GM18858 (cell line): Measurements from ENCODE around the gene SLC16A7.
A peak's percentile ranks its signal among the peaks of the same experiment; 100 is the strongest.

Experiments used
- ATAC-seq: cut with Tn5 transposase; IDR thresholded peaks from one replicate; pipeline ENCODE4 v1.9.1; 2021; ENCODE audit not compliant: unreplicated experiment

The SLC16A7 gene

GRCh38 chr12:59620326-59620725, 24.5 kb downstream of the SLC16A7 start:
- no peak for ATAC-seq

- no peak for ATAC-seq
Observed at GRCh38 chr12:59624732-59625460, 29.1 kb downstream of the SLC16A7 start.

GRCh38 chr12:59626382-59626781, 30.6 kb downstream of the SLC16A7 start:
- no peak for ATAC-seq

- ATAC-seq = peak; percentile 55
Observed at GRCh38 chr12:59627582-59627981, 31.8 kb downstream of the SLC16A7 start.

GRCh38 chr12:59629890-59630289, 34.1 kb downstream of the SLC16A7 start:
- ATAC-seq = no peak

- no peak for ATAC-seq
Observed at GRCh38 chr12:59632408-59632807, 36.6 kb downstream of the SLC16A7 start.

GRCh38 chr12:59634254-59634653, 38.4 kb downstream of the SLC16A7 start:
- no peak for ATAC-seq

GRCh38 chr12:59636945-59637691, 41.3 kb downstream of the SLC16A7 start:
- ATAC-seq = peak; percentile 57

GRCh38 chr12:59637692-59638070, 41.9 kb downstream of the SLC16A7 start:
- ATAC-seq = no peak

- ATAC-seq = no peak
Observed at GRCh38 chr12:59643550-59643949, 47.7 kb downstream of the SLC16A7 start.

- ATAC-seq = no peak
Observed at GRCh38 chr12:59645242-59645641, 49.4 kb downstream of the SLC16A7 start.

GRCh38 chr12:59646636-59647035, 50.8 kb downstream of the SLC16A7 start:
- no peak for ATAC-seq

GRCh38 chr12:59649203-59649602, 53.4 kb downstream of the SLC16A7 start:
- no peak for ATAC-seq

- no peak for ATAC-seq
Observed at GRCh38 chr12:59650588-59651228, 54.9 kb downstream of the SLC16A7 start.

GRCh38 chr12:59651229-59651920, 55.5 kb downstream of the SLC16A7 start:
- ATAC-seq = no peak

- ATAC-seq = no peak
Observed at GRCh38 chr12:59652130-59652529, 56.3 kb downstream of the SLC16A7 start.

GRCh38 chr12:59654061-59654460, 58.2 kb downstream of the SLC16A7 start:
- no peak for ATAC-seq

GRCh38 chr12:59657266-59657665, 61.4 kb downstream of the SLC16A7 start:
- no peak for ATAC-seq

GRCh38 chr12:59657711-59658110, 61.9 kb downstream of the SLC16A7 start:
- ATAC-seq = no peak

- no peak for ATAC-seq
Observed at GRCh38 chr12:59660148-59660547, 64.3 kb downstream of the SLC16A7 start.

- no peak for ATAC-seq
Observed at GRCh38 chr12:59660921-59661597, 65.2 kb downstream of the SLC16A7 start.
